UCSD-AML1 (cell line): ENCODE data around the gene KIF16B.
"Not testable (repeated sequence)": the region's sequence is repeated elsewhere in the genome, so short reads cannot be mapped to it uniquely, and the experiment has no call there.

Experiments used
- DNase-seq: peaks from one replicate; lab custom pipeline; 2025; ENCODE audit not compliant: unreplicated experiment; lab: John Stamatoyannopoulos, UW

Gene KIF16B

DNA sequence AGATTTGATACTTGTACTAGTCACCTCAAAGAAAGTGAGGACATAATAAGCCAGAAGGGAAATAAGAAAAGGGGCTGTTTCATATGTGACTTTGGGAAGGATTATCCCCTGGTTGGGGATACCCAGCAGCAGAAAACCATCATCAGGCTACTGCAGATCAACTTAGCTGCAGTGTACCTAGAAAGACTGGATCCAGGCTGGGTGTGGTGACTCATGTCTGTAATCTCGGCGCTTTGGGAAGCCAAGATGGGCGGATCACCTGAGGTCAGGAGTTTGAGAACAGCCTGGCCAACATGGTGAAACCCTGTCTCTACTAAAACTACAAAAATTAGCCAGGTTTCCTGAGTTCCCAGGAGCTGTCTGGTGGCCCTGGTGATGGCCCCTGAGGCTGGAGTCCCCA is 23.2 kb upstream of the KIF16B start:
- DNase-seq: not testable (repeated sequence)

DNA sequence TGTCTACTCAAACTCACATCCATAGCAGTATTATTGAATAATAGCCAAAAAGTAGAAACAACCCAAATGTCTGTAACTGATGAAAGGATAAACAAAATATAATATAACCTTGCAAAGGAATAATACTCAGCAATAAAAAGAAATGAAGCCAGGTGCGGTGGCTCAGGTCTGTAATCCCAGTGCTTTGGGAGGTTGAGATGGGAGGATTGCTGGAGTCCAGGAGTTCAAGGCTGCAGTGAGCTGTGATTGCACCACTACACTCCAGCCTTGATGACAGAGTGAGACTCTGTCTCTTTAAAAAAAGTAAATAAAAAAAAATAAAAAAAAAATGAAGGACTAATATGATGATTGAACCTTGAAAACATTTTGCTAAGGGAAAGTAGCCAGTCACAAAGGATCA is 22.1 kb upstream of the KIF16B start:
- DNase-seq: no peak

DNA sequence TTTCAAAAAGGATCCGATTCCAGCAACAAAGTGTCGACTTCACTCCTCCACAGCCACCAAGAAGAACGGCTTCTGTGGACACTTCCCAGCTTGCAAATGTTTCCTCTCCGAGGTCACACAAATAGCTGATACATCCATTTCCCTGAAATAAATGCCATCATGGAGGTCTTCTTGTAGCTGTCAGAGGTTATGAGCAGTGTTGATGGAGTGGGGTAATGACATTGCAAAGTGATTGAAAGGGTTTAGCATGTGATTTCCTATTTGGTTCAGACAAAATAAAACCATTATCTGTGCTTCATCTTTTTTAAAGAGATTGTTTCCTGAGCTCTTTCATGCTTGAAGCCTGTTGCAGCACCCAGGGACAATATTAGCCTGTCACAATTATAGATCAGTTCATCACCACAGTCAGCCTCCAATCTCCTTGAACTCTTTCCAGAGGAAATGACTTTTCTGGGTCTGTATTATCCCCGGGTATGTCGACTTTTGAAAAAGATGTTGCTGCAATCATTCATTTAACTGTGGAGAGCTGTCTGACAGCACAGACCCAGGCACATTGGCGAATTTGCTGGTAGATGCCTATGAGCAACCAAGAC is 16.9 kb upstream of the KIF16B start:
- no peak for DNase-seq

DNA sequence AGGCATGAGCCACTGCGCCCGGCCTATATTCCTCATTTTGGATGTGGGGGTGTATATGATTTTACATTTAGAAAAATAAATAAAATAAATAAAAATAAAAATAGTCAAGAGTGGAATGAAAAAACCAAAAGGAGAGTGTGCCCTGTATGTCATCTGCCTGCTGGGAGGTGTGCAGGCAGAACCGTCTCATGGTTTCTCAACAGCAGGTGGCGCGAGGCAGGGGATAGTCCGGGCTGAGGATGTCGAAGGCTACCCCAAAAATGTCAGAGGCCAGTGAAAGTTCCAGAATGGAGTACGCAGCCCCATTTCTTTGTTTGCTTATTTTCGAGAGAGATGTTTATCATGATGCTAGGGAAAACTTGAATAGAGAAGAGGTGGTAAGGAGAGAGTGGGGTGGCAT is 16.4 kb upstream of the KIF16B start:
- DNase-seq: no peak

DNA sequence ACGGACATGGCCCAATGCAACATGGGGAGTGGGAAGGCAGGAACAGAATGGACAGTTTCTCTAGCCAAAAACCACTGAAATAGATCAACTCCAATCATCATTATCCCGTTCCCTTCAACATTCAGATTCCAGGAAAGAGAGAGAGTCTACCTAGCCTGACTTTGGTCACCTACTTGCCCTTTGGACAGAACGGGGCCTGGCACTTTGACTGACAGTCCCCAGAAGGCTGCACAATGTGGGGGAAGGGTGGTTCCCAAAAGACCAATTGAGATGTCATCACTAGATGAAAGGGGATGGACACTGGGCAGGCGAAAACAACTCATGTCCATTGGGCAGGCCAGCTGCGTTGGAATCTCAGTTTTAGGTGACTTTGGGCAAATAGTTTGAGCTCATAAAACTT is 15.0 kb upstream of the KIF16B start:
- no peak for DNase-seq

DNA sequence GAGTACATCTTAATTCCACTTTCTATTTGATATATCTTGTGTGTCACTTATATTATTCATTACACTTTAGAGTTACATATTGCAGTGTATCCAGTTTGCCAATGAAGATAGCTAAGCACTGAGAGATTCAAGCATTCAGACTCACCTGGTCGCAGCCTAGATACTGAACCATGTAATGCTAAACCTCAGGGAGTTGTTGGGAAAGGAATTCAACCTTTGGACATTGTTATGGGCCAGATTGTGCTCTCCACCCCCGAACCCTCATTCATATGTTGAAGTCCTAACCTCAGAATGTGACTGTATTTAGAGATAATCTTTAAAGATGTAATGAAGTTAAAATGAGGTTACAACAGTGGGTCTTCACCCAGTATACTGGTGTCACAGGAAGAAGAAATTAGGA is 13.8 kb upstream of the KIF16B start:
- no peak for DNase-seq

DNA sequence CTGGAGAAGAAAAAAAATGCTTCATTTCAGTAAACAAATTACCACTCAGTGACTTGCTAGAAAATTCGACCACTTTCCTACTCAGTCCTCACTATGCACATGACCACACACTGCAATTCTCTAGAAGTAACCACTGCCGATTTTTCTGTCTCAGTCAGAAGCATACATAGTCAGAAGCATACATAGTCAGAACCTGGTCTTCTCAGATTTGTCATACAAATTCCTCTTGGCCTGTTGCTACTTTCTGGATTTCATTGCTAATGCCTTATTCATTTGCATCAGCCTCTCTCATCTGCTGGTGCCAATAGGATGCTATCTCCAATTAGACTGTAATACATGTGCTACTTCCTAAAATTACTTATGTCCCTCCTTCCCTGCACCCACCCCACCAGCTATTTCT is 10.2 kb upstream of the KIF16B start:
- DNase-seq: no peak

DNA sequence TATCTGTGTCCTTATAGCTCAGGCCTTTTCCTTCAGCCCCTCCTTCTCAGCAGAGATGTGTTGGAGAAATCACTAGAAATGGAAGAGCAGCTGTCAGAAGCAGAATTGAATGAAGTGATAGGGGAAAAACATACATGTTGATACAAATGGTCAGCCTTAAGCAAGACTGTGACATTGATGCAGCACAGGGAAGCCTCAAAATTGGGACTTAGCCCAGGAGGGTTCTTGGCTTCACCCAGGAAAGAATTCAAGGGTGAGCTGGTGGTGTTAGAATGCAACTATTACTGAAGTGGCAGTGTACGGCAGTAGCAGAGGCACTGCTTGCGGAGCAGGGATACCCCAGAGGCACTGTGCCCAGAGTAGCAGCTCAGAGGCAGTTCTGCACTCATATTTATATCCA is 8.0 kb upstream of the KIF16B start:
- DNase-seq: no peak

DNA sequence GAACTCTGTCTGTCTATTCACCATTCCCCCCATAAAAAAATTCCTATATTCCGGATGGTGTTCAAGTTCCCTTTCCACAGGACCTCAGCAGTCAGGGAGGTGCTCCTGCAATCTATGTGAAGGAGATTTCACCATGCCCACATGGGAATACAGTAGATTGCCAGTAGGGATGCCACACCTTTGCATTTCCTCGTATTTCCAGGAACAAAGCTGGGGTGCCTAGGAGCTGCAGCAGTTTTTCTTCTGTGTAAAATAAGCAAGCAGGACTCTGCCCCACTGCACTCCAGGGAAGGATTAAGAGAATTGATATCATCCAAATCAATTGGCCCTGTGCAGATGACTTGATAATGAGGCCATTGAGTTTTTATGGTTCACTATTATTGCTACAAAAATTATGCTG is 7.4 kb upstream of the KIF16B start:
- no peak for DNase-seq

DNA sequence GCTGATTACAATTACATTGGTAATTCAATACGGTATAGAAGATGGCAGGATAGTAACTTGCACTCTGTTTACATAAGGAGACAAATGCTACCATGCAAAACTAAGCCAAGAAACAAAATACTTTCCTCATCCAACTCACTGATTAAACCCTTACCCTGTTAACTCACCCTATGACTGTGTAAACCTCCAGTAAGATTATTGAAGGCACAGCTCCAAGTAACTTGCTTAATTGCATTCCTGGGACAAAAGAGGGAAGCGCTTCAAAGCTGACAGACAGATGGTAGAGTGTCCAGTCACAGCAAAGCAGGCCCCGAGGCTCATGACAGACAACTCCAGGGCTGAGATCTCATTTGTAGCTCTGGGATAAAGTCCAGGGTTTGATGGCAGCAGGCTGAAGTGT is 6.9 kb upstream of the KIF16B start:
- DNase-seq: no peak

DNA sequence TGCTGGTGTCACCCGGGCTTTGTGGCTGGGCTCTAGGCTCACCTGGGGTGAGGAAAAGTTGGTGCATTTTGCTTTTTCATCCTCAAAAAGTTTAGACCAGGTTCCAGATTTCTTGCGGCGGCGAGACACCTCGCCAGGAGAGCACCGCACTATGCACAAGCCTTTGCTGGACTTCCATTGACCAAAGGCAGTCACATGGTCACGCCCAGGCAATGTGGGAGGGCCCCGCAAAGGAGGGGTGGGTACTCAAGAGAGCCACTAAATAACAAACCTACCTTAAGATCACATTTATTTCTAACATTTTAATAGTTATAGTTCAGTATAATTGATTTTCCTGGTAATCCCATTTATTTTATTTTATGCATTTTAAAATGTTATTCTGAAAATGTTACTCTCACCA is 3.0 kb upstream of the KIF16B start:
- DNase-seq: no peak

DNA sequence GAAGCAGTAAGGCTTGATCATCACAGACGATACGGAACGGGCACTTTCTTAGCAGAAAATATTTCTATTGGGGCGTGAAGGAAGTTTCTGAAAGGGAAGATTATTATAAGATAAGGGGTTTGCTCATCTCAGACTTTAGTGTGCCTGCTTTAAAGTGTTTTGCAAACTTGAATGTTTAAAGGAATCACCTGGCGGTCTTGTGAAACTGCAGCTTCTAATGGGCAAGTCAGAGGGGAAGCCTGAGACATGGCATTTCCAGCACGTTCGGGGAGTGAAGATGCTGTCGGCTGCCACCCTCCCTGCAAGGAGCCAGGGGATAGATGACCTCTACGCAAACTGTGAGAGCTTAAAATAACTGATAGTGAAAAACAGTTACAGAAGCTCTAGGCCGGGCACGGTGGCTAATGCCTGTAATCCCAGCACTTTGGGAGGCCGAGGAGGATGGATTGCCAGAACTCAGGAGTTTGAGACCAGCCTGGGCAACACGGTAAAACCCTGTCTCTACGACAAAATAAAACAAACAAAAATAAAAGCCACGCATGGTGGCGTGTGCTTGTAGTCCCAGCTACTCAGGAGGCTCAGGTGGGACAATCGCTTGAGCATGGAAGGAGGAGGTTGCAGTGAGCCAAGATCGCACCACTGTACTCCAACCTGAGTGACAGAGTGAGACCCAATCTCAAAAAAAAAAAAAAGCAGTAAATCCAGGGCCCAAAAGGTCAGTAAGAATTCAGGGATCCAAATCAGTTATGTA is 2.3 kb upstream of the KIF16B start:
- no peak for DNase-seq

DNA sequence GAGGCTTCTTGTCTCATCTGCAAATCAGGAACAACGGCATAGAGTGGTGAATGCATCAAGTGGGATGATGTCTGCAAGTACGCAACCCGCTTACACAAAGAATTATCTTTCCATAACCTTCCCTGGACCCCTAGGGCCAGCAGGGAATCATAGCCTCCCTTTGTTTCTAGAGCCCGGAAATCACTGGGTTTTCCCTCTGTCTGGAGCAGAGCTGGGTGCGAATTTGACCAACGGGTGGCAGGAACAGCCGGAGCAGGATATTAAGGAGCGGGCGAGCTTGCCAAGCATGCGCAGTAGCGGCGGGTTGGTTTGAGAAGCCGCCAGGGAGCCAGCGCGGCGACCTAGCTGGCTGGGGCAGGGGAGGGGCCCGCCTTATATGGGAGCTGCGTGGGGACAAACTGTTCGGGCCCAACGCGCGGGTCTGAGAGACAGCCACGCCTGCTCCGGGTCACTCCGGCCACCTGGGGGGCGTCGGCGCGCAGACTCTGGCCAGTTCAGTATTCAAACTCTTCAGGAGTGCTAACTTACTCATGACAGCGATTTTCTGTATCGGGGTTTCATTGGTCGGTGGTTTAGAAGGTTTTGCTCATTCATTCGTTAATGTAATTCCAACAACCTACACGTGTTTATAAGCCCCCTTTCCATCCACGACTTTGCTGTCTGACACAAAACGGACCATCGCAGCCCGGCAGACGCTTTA is 1.6 kb upstream of the KIF16B start:
- peak; percentile 86 for DNase-seq

DNA sequence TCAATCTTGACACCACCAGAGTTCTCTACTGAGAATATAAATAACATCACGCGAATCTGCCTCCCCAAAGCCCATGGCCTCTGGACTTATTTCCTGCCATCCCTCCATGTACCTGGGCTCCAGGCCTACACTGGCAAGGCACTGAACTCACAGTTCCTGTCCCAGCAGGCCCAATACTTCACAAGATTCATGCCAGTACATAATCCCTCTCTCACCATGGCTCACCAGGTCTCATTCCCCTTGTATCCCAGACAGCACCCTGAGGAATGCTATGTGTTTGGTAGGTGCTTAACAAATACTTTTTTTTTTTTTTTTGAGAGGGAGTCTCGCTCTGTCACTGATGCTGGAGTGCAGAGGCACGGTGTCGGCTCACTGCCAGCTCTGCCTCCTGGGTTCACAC is 1.9 kb downstream of the KIF16B start:
- DNase-seq: no peak

DNA sequence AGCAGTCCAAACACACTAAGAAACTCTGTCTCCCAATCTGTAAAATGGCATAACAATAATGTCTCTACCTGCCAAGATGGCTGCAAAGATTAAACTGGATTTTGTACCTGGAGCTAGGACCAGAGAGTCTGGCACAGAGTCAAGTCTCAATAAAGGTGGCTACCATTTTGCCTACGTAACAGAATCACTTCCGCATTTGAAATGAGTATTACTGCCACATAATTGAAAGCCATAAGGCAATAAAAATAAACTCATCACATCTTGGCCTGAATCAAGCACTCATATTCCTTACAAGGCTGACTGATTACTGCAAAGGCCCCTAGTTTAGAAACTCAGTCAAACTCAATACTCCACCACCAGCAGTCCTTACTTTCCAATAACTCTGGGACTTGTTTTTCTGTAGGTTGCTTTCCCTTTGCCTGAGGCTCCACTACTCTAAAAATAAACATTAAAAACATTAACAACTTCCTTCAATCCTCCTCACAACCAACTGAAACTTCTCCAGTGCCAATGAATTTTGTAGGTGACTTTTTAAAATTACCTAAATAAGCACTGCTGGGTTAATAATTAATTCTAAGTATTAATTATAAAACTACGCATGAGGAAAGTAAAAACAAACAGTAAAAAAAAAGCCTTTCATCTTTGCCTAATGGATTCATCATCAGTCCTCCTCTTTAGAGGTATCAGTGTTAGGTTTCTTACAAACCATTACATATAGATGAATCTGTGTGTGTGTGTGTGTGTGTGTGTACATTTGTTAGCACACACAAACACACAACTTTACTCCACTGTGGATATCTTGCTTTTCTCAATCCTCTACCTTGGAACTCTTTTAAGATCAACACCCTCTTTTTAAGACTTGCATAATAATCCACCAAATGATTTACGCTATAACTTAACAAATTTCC is 3.7 kb downstream of the KIF16B start:
- DNase-seq: no peak

DNA sequence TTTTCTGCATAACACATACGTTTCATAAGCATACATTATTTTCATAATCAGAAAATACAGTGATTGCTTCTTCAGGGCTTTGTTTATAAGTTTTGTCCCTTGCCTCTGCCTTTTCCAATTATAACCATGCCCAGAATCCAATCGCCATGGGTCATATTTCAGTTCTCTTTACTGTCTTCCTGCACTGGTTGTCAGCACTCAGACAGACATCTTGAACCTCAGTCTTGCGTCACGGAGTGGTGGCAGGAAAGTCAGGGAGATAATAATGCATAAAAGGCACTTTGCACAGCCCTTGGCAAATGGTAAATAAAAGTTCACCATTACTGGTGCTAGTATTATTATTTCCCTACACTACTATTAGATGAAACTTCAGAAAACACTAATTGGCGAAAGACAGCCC is 7.2 kb downstream of the KIF16B start:
- DNase-seq: no peak

DNA sequence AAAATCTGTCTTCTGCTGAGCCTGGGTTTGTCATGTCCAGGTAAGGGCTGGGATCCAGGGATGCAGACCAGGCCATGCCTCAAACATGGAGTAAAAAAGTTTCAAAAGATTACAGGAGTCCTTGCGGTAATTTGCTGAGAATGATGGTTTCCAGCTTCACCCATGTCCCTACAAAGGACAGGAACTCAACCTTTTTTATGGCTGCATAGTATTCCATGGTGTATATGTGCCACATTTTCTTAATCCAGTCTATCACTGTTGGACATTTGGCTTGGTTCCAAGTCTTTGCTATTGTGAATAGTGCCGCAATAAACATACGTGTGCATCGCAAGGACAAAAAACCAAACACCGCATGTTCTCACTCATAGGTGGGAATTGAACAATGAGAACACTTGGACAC is 9.2 kb downstream of the KIF16B start:
- DNase-seq: not testable (repeated sequence)

DNA sequence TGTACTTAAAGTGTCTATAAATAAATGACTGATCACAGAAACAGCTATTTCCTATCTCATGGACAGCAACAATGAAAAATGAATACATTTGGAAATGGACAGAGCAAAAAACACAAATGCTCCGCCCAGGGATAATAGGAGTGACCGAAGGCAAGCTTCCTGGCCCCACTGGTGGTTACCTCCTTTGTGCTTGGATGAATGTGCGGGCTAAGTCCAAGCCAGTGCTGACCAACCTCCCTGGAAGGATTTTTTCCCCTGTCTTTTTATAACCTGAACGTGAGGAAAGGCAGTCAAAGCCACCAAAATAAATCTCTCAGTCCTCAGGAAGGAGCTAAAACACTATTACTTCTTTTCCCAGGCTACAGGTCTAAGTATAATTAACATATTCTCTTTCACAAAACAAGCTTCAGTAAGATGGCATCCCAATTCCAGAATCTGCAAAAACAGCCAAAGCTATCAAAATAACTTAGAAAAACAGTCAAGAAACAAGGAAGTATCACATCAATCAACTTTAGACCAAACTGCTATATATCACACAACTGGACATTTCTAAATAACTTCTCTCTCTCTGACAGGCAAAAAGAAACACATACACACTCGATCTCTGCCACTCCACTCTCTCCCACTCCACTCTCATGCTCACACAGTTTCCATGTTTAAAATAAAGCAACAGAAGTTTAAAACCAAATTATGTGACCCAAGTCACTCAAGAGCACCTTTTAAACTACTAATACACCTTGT is 10.0 kb downstream of the KIF16B start:
- DNase-seq: no peak

DNA sequence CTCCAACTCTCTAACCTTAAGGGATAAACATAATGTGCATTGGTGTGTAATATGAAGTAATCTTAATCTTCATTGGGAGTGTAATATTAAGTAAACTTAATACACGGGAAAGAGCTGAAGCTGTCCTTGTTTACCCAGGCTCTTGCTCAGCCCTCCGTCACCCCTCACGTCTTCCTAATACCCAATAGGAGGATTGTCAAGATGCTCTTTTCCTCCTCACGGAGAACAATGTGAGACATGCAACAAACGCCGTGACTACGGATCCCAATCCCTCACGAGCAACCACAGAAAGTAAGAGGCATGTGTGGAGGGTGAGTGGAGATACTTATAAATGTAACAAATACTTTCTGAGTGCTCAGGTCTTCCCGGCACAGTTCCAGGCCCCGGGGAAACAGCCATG is 11.0 kb downstream of the KIF16B start:
- DNase-seq: no peak

DNA sequence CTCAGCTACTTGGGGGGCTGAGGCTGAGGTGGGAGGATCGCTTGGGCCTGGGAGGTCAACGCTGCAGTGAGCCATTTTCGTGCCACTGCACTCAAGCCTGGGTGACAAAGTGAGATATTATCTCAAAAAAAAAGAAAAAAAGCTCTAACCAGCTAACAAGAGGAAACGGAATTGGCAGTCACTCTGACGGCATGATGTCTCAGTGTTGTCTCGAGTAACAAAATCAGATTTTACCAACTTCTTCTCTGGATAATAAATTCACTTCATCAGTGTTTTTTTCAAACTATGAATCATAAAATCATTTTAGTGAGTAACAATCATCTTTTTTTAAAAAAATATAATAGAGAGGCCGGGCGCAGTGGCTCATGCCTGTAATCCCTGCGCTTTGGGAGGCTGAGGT is 12.6 kb downstream of the KIF16B start:
- DNase-seq: no peak

DNA sequence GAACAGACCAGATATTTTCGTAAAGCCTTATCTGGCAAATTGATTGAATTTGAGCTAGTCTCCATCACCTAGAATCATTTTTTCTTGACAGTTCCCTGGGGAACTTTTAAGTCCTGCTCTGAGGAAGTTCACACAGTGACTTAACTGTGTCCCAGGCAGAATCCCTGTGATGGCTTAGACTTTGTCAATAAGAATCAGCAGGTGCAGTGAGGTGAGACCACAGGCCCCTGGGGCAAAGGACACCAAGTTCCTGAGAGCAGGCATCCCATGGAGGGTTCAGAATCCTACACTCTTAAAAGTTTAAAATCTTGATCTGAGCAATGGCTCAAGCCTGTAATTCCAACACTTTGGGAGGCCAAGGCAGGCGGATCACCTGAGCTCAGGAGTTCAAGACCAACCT is 13.0 kb downstream of the KIF16B start:
- no peak for DNase-seq
